HFFc6 (cell line): ENCODE data around the gene CX3CL1. TPM values are rescaled to one million over a fixed set of nuclear protein-coding genes. Genes with fewer than 3 reads are reported as not detected.
"Not testable (repeated sequence)": the region's sequence is repeated elsewhere in the genome, so short reads cannot be mapped to it uniquely, and the experiment has no call there.

ENCODE experiments used
- DNase-seq: peaks from one replicate; pipeline ENCODE4 v3.0.0-alpha.2; 2018
- H3K27ac Mint-ChIP-seq: 2 replicates; pipeline ENCODE4 v1.8.0; 2020; ENCODE audit warnings: mild to moderate bottlenecking, mixed read lengths
- H3K27me3 Mint-ChIP-seq: 2 replicates; pipeline ENCODE4 v1.8.0; 2021; ENCODE audit warnings: mild to moderate bottlenecking, moderate library complexity, mixed read lengths; ENCODE audit not compliant: insufficient read depth
- H3K36me3 Mint-ChIP-seq: 2 replicates; pipeline ENCODE4 v1.8.0; 2021; ENCODE audit warnings: low read depth, mixed read lengths
- H3K4me1 Mint-ChIP-seq: 2 replicates; pipeline ENCODE4 v1.8.0; 2020; ENCODE audit warnings: low read depth, mixed read lengths
- H3K4me3 Mint-ChIP-seq: 2 replicates; pipeline ENCODE4 v1.8.0; 2020; ENCODE audit warnings: mild to moderate bottlenecking, moderate library complexity, mixed read lengths
- H3K9me3 Mint-ChIP-seq: 2 replicates; pipeline ENCODE4 v1.8.0; 2020; ENCODE audit warnings: mild to moderate bottlenecking, mixed read lengths
- CTCF ChIP-seq: fragments of 200-600 bp; sonication (generic); IDR thresholded peaks from 2 replicates; pipeline ENCODE4 v1.5.0; 2021; ENCODE audit warnings: antibody characterized with exemption, mild to moderate bottlenecking
- total RNA-seq, 6 experiments: library from RNA; stranded (reverse); fragmentation: NEBNext Ultra II Directional; extraction: Animal tissue kit (Norgen Biotek cat#: 25700); gene quantifications; 2 replicates in 1 of 6; 3 replicates in 5 of 6; pipeline ENCODE4 v1.2.3, GENCODE V29; 2021

CX3CL1 gene
- total RNA-seq, 6 experiments from 2014 or later: not detected

- Mint-ChIP-seq H3K27ac (no peak overlapping the region), H3K4me1 (no peaks in the 10 kb centered on the region; the same call in 1 of the 2 replicates), H3K36me3 (no peaks in the 10 kb centered on the region), H3K27me3 (peaks cover 60% of the 10 kb centered on the region), H3K9me3 (no peaks in the 10 kb centered on the region), H3K4me3 (no peak overlapping the region)
- TF ChIP-seq CTCF: no peak
- no peak for DNase-seq
These were observed 5.7 kb upstream of the CX3CL1 start for GRCh38 chr16:57366544-57367040.

- Mint-ChIP-seq H3K4me3 (no peak overlapping the region), H3K27me3 (peaks cover 61% of the 10 kb centered on the region), H3K27ac (no peak overlapping the region), H3K4me1 (no peaks in the 10 kb centered on the region; the same call in 1 of the 2 replicates), H3K36me3 (no peaks in the 10 kb centered on the region), H3K9me3 (no peaks in the 10 kb centered on the region)
- peak; percentile 46 for DNase-seq
- TF ChIP-seq CTCF: no peak
These were observed 5.1 kb upstream of the CX3CL1 start for GRCh38 chr16:57367116-57367752.

- Mint-ChIP-seq H3K36me3 (no peaks in the 10 kb centered on the region), H3K27ac (no peak overlapping the region), H3K27me3 (peaks cover 48% of the 10 kb centered on the region), H3K4me1 (no peaks in the 10 kb centered on the region; the same call in 1 of the 2 replicates), H3K9me3 (no peaks in the 10 kb centered on the region), H3K4me3 (no peak overlapping the region)
- DNase-seq: no peak
- TF ChIP-seq CTCF: no peak
These were observed 557 bp upstream of the CX3CL1 start for GRCh38 chr16:57371494-57372371.

GRCh38 chr16:57373117-57373947 is 1.0 kb downstream of the CX3CL1 start:
- Mint-ChIP-seq H3K4me1 (peaks cover 10% of the 10 kb centered on the region), H3K4me3 (no peak overlapping the region), H3K27me3 (peaks cover 44% of the 10 kb centered on the region), H3K36me3 (no peaks in the 10 kb centered on the region), H3K9me3 (no peaks in the 10 kb centered on the region), H3K27ac (no peak overlapping the region)
- no peak for DNase-seq
- no peak for TF ChIP-seq CTCF

- no peak for DNase-seq
- Mint-ChIP-seq H3K27me3 (peaks cover 46% of the 10 kb centered on the region), H3K9me3 (no peaks in the 10 kb centered on the region), H3K27ac (no peak overlapping the region), H3K36me3 (no peaks in the 10 kb centered on the region), H3K4me1 (peaks cover 10% of the 10 kb centered on the region), H3K4me3 (no peak overlapping the region)
- no peak for TF ChIP-seq CTCF
These were observed 1.8 kb downstream of the CX3CL1 start for GRCh38 chr16:57374067-57374534.

GRCh38 chr16:57374925-57375465 is 2.7 kb downstream of the CX3CL1 start:
- not testable (repeated sequence) for DNase-seq, H3K9me3 Mint-ChIP-seq, H3K4me3 Mint-ChIP-seq, H3K36me3 Mint-ChIP-seq, H3K27ac Mint-ChIP-seq
- H3K4me1 Mint-ChIP-seq: peaks cover 10% of the 10 kb centered on the region
- peaks cover 41% of the 10 kb centered on the region for H3K27me3 Mint-ChIP-seq
